Muscle layer of colon (tissue), 2 donors: ENCODE results near the gene ABCA7.
A peak's percentile ranks its signal among the peaks of the same experiment; 100 is the strongest.

Experiments
- H3K27ac ChIP-seq: one replicate; pipeline ENCODE4 v1.7.0; 2013; ENCODE audit warnings: low read depth, mild to moderate bottlenecking, low read length, moderate library complexity
- H3K27me3 ChIP-seq, 2 donors: one replicate each; pipeline ENCODE4 v1.7.0; 2013; ENCODE audit warnings: low read length in 2 of 2, mild to moderate bottlenecking in 2 of 2; ENCODE audit not compliant: insufficient read depth in 2 of 2, control insufficient read depth in 1 of 2
- H3K36me3 ChIP-seq: one replicate; pipeline ENCODE4 v1.7.0; 2013; ENCODE audit warnings: mild to moderate bottlenecking, low read length; ENCODE audit not compliant: insufficient read depth
- H3K4me1 ChIP-seq: one replicate; pipeline ENCODE4 v1.7.0; 2013; ENCODE audit warnings: mild to moderate bottlenecking, low read length; ENCODE audit not compliant: insufficient read depth
- H3K4me3 ChIP-seq, 2 donors: one replicate each; pipeline ENCODE4 v1.7.0; 2013; ENCODE audit warnings: low read length in 2 of 2, low read depth in 1 of 2, mild to moderate bottlenecking in 1 of 2, moderate library complexity in 1 of 2
- H3K9ac ChIP-seq: one replicate; pipeline ENCODE4 v1.7.0; 2013; ENCODE audit warnings: low read length
- H3K9me3 ChIP-seq: one replicate; pipeline ENCODE4 v1.7.0; 2013; ENCODE audit warnings: mild to moderate bottlenecking, low read length
- donor health status: abdominal sarcoma.
- donor health status: Adenocarcinoma of cecum.

Gene ABCA7

DNA sequence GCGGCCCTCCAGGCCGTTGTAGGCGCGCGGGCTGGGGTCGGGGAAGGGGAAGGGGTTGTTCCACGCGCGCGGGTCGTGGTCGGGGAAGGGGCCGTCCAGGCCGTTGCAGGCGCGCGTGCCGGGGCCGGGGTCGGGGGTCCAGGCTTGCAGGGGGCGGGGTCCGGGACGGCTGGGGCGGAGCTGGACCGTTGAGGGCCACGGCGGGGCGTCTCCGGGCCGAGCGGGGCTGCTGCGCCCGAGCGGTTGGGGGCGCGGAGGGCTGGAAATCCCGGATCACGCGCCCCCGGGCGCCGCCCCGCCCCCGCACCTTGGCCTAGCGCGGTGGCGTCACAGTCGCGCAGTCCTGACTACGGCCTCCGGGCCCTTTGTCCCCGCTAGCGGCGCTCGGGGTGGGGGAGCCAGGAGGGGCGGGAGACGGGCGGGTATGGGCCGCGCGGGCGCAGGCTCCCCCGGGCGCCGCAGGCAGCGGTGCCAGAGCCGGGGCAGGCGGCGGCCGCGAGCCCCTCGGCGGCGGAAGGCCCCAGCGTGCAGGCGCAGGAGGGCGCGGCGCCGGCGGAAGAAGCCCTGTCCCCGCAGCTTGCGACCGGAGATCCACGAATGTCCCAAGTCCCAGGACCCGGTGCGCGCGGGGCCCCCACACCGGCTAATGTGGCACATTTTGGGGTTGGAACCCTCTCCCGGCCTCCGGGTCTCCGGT, 64.6 kb downstream of the ABCA7 start:
- Histone ChIP-seq H3K4me1 (peaks cover 33% of the 10 kb centered on the region), H3K9me3 (no peaks in the 10 kb centered on the region), H3K4me3 (peak overlapping the region; percentile 72 to 98), H3K27me3 (no peaks in the 10 kb centered on the region), H3K9ac (no peak overlapping the region), H3K27ac (peak overlapping the region; percentile 77), H3K36me3 (peaks cover 16% of the 10 kb centered on the region)

DNA sequence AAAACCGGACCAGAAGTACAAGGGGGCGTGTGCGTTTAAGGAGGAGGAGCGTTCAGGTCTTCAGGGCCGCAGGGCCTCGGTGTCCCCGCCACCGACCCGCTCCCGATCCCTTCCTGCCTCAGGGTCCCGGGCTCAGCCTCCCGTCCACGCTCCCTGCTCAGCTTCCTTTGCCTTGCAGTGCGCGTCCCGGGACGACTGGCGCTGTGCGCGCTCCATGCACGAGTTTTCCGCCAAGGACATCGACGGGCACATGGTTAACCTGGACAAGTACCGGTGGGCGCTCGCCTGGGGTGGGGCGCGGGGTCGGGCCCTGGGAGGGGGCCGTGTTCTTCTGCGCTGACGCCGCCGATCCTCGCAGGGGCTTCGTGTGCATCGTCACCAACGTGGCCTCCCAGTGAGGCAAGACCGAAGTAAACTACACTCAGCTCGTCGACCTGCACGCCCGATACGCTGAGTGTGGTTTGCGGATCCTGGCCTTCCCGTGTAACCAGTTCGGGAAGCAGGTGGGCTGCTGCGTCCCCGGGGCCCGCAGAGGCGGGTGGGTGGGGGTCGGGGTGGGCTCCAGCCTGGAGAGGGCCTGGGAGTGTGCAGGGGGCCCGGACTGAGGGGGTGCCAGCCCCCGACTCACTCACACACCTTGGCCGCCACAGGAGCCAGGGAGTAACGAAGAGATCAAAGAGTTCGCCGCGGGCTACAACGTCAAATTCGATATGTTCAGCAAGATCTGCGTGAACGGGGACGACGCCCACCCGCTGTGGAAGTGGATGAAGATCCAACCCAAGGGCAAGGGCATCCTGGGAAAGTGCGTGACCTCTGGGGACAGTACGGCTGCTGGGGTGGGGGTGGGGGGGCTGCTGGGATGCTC, 65.3 kb downstream of the ABCA7 start:
- Histone ChIP-seq H3K36me3 (peaks cover 16% of the 10 kb centered on the region), H3K9me3 (no peaks in the 10 kb centered on the region), H3K4me1 (peaks cover 33% of the 10 kb centered on the region), H3K27ac (peak overlapping the region; percentile 77), H3K9ac (no peak overlapping the region), H3K4me3 (peak overlapping the region; percentile 72 to 98), H3K27me3 (no peaks in the 10 kb centered on the region)

DNA sequence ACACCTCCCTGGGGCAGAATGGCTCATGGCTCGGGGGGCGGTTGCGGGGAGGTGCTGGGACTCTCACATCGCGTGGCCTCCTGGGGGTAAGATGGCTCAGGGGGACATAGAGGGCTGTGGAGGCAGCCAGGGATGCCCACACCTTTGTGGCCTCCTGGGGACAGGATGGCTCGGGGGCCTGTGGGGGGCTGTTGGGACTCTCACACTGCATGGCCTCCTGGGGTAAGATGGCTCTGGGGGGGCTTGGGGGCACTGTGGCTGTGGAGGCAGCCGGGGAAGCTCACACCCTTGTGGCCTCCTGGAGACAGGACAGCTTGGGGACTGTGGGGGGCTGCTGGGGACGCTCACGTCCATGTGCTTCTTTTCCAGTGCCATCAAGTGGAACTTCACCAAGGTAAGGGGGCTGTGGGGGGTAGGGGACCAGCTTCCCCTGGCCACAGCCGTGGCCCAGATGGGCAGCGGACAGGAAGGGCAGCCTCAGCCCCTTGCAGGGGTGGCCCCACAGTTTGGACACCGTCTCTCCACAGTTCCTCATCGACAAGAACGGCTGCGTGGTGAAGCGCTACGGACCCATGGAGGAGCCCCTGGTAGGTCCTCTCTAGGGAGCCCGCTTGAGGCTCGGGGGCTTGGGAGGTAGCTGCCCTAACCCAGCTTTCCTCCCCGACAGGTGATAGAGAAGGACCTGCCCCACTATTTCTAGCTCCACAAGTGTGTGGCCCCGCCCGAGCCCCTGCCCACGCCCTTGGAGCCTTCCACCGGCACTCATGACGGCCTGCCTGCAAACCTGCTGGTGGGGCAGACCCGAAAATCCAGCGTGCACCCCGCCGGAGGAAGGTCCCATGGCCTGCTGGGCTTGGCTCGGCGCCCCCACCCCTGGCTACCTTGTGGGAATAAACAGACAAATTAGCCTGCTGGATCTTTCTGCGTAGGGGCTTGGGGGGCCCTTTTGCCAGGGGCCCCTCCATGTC, 66.2 kb downstream of the ABCA7 start:
- H3K36me3 ChIP-seq = peaks cover 16% of the 10 kb centered on the region
- H3K27me3 ChIP-seq = no peaks in the 10 kb centered on the region
- peak overlapping the region; percentile 77 for H3K27ac ChIP-seq
- H3K4me1 ChIP-seq = peaks cover 33% of the 10 kb centered on the region
- no peak overlapping the region for H3K9ac ChIP-seq
- no peaks in the 10 kb centered on the region for H3K9me3 ChIP-seq
- H3K4me3 ChIP-seq = no peak overlapping the region

DNA sequence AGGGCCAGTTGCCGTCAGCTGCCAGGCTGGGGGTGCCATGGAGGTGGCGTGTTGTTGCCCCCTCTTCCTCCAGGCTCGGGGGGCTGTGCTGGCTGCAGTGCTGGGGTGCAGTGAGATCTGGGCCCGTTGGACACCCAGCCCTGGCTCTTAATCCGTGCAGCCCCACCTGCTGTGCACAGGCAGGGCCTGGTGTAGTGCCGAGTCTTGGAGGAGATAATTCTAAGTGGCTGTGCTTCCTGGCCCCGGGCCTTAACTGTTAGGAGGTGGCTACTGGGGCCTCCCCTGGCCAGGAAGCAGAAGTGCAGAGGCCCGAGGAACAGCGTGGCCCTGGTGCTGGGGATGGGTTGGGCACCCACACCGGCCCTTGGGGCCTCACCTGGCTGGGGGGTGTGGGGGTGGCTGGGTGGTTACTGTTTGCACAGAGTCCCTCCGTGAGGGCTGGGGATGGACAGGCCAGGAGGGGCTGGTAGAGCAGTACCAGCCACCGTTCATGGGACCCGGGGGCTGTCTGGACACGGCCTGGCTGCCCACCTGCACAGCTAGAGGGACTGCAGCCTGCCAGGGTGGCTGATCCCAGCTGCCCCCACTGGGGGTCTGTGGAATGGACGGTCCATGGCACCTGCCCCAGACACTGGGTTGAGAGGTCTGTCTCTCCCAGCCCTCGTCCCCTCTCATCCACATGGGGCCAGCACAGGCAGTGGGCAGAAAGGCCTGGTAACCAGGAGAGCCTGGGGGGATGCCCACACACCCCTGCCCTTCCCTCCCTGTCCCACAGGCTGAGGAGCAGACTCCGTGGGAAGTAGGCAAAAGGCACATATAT, 67.1 kb downstream of the ABCA7 start:
- H3K9ac ChIP-seq = no peak overlapping the region
- no peak overlapping the region for H3K27ac ChIP-seq
- H3K4me3 ChIP-seq = no peak overlapping the region
- no peaks in the 10 kb centered on the region for H3K9me3 ChIP-seq
- H3K4me1 ChIP-seq = peaks cover 26% of the 10 kb centered on the region
- H3K27me3 ChIP-seq = no peaks in the 10 kb centered on the region
- H3K36me3 ChIP-seq = peaks cover 16% of the 10 kb centered on the region

DNA sequence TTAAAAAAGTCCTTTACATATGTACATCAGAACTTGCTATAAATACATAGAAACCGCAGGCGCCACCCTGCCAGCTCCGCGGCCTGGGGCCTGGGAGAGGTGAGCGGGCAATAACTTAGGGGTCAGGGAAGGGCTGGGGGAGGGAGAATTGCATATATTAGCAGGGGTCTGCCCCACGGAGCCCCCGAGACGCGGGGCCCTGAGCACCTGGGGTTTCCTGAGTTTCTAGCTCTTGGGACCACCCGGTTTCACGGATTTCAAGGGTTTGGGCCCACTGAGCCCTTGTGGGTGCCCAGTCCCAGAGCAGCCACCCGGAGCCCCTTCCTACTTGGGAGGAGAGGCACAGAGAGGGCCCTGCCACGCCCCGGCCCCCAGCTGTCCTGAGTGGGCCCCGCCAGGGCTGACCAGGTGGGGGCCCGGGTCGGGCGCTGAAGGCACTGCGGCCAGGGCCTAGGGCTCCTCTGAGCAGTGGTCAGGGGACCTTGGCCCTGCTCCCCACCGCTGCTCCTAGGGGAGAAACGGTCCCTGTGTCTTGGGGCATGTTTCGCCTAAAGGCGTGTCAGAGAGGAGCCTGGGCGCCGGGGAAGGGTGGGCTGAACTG, 67.9 kb downstream of the ABCA7 start:
- peaks cover 16% of the 10 kb centered on the region for H3K36me3 ChIP-seq
- peaks cover 22% of the 10 kb centered on the region for H3K4me1 ChIP-seq
- H3K9me3 ChIP-seq = no peaks in the 10 kb centered on the region
- no peak overlapping the region for H3K9ac ChIP-seq
- H3K4me3 ChIP-seq = no peak overlapping the region
- no peak overlapping the region for H3K27ac ChIP-seq
- H3K27me3 ChIP-seq = no peaks in the 10 kb centered on the region

DNA sequence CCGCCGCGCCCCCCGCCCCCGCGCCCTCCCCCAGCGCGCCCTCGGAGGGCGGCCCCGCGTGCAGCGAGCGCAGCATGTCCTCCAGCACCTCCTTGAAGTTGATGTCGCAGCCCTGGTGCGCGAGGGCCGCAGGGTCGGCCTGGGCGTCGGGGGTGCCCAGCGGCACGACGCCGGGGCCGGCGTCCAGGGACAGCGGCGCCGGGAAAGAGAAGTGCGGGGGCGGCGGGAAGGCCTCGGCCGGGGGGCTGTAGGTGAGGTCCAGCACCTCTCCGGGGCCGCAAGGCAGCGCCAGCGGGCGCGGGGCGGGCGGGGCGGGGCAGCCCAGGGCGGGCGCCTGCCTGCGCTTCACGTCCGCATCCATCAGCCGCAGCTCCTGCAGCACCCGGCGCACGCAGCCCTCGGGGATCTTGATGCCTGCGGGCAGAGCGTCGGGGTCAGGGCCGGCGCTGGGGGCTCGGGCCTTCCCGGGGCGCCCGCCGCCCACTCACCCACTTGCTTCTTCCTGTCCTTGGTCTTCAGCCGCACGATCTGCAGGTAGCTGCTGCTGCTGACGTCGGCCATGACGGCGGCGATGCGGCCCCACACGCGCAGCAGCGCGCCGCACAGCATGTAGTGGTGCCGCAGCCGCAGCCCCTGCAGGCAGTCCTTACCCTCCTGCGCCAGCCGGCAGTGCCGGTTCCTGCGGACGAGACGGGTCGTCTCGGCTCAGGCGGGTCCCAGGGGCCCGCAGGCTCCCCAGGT, 68.6 kb downstream of the ABCA7 start:
- Histone ChIP-seq H3K27ac (no peak overlapping the region), H3K9ac (no peak overlapping the region), H3K9me3 (no peaks in the 10 kb centered on the region), H3K4me3 (no peak overlapping the region), H3K27me3 (no peaks in the 10 kb centered on the region), H3K36me3 (peaks cover 16% of the 10 kb centered on the region), H3K4me1 (peaks cover 20% of the 10 kb centered on the region)

DNA sequence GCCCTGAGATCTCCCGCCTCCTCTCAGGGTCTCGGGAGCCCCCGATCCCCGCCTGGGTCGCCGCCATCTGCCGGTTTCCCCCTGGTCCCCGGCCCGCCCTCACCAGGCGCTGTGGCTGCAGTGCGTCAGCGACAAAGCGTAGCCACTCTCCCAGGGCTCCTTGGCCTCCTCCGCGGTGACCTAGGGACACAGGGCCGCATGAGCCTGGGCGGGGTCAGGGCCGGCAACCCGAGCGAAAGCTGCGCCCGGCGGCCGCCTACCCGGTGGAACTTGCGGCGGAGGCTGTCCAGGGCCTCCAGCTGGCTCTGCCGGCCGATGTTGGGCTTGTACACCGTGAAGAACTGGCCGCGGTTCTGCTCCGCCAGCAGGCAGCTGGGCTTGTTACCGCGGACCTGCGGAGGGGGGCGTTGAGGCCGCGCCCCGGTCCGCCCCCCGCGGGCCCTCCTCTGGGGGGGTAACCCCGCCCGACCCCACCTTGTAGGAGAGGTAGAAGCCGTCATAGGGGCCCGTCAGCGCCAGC, 69.2 kb downstream of the ABCA7 start:
- no peaks in the 10 kb centered on the region for H3K9me3 ChIP-seq
- peaks cover 19% of the 10 kb centered on the region for H3K36me3 ChIP-seq
- H3K27ac ChIP-seq = no peak overlapping the region
- H3K4me3 ChIP-seq = no peak overlapping the region
- H3K9ac ChIP-seq = no peak overlapping the region
- peaks cover 26% of the 10 kb centered on the region for H3K4me1 ChIP-seq
- H3K27me3 ChIP-seq = no peaks in the 10 kb centered on the region

DNA sequence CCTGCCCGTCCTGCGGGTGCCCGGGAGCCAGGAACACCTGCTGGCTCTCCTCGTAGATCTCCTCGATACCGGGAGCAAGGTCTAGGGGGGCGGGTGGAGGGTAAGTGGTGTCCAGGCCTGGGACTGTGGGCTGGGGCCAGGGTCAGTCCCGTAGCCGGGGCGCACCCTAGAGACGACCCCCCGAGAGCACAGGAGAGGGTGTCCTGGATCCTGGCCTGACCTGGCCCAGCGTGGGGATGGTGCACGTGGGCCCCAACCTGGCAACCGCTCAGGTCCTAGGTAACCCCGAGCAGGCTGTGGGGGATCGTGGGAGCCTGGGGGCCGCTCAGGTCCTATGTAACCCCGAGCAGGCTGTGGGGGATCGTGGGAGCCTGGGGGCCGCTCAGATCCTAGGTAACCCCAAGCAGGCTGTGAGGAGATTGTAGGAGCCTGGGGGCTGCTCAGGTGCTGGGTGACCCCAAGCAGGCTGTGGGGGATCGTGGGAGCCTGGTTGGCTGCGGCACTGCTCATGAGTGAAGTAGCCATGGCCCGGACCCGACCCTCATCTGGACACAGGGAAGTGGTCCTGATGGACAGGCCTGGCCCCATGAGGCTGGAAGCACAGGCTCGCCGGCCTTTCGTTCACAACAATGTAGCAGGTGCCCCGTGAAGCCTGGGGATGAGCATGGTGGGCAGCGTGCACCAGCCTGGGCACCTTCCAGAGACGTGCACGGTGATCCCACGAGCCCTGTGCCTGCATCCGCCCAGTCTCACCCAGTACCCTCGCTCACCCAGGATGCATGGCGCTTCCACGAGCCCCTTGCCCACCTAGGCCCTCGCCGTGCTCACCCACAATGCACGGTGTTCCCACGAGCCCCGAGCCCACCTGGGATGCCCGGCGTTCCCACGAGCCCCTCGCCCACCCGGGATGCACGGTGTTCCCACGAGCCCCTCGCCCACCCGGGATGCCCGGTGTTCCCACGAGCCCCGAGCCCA, 70.1 kb downstream of the ABCA7 start:
- peaks cover 24% of the 10 kb centered on the region for H3K36me3 ChIP-seq

More for the DNA sequence above, 70.1 kb downstream of the ABCA7 start:
- Histone ChIP-seq H3K4me3 (no peak overlapping the region), H3K9ac (no peak overlapping the region), H3K27ac (no peak overlapping the region), H3K27me3 (no peaks in the 10 kb centered on the region), H3K9me3 (no peaks in the 10 kb centered on the region), H3K4me1 (peaks cover 26% of the 10 kb centered on the region)
